NCI-H226 (cell line): Measurements from ENCODE around the gene UBA7.
"Not testable (repeated sequence)": the region's sequence is repeated elsewhere in the genome, so short reads cannot be mapped to it uniquely, and the experiment has no call there.

Experiments used
- DNase-seq: peaks from one replicate; pipeline ENCODE4 v3.0.0-alpha.2; 2015

The UBA7 gene

DNA sequence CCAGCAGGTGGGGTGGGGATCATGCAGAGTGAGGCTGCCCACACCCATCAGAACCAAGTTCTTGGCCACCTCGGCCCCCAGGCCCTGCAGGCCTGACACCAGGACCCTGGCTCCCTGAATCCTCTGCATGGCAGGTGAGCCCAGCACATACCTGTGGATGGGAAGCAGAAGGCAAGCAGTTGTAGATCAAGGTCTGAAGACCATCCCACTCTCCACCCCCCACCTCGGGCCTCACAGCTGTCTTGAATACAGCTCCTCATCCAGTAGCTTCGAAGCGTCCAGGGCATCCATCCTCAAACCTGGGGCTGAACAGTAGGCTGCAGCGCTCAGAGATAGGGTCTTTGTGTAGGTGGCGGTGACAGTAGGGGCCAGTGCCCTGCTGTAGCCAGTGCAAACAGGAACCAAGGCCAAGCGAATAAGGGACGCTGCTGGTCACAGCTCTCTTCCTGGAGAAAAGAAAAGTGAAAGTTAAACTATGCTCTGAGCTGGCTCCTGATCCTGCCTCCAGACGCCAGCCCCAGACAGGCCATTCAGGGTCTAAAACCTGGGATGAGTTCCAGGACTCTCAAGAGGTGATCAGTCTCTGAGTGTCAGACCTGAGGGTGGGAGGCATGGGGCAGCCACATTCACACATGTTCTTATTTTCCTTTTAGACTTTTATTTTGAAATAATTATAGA is at the start of gene UBA7:
UBA7 (minus strand) TSS at position 457 of the 678 bp plus-strand sequence; CDS start at position 291, 166 bp downstream.
- peak; percentile 53 for DNase-seq

GRCh38 chr3:49859576-49860305 is 46.0 kb upstream of the UBA7 start:
- no peak for DNase-seq

DNA sequence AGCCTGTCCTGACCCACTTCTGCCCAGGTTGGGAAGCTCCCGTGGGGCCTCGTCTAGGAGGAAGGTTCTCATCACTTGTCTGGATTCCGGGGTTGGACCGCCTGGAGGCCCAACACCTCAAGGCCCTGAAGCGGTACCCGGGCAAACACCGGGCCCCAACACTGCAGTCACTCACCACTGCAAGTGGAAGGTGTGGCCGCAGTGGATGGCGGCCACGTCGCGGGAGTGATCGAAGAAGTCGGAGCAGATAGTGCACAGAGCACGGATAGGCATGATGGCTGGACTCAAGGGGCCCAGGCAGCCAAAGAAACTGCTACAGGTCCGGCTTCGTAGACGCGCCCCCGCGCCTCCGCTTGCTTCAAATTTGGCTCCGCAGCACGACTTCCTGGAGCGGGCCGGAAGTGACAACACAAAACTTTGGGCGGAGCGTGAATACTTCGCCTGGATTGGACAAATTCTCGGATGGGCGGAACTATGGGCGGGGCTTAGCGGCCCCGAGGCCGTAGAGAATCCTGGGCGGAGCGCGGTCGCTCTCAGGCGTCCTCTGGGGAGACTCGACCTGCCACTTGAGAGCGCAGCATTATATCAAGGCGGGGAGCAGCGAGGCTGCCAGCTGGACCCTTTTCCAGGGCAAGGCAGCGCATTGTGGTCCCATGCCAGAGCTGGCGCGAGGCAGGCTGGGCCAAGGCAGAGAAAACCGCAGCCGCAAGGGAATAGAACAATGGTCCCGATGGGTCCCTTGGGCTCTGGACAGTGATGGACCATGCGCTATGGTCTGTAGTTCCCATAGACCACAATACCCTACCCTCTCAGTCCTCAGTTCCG is 42.6 kb upstream of the UBA7 start, which contains the start of gene TRAIP:
TRAIP (minus strand) TSS at position 384 of the 825 bp plus-strand sequence; CDS start at position 273, 111 bp downstream.
- peak; percentile 85 for DNase-seq

GRCh38 chr3:49855662-49856061 is 41.9 kb upstream of the UBA7 start:
- no peak for DNase-seq

GRCh38 chr3:49845694-49846093 is 31.9 kb upstream of the UBA7 start:
- no peak for DNase-seq

GRCh38 chr3:49844464-49845183 is 30.9 kb upstream of the UBA7 start:
- no peak for DNase-seq

- DNase-seq, result no peak
Observed at GRCh38 chr3:49842843-49843517, 29.2 kb upstream of the UBA7 start.

- no peak for DNase-seq
Observed at GRCh38 chr3:49841806-49842205, 28.1 kb upstream of the UBA7 start.

DNA sequence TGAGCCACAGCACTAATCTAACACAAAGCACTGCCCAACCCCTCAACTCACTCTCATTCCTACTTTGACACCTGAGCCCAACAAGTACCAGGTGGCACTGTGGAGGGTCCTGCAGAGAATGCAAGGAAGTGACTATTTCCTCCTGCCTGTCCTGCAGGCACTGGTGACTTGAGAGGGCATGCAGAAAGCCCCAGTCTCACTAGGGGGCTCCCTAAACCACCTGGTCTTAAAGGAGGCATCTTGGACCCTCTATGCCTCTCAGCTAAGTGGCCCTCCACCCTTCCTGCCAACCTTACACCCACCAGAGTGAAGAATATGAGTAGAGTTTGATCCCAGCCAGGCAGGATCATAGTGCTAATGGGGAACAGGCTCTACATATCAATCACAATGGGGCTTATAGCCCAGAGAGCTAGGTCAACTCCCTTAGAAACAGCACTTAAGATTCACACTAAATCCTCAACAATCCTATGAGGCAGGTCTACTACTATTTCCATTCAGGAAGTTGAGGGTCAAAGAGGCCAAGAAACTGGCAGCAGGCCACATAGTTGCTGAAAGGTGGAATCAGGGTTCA is 27.5 kb upstream of the UBA7 start:
- DNase-seq, result no peak

DNA sequence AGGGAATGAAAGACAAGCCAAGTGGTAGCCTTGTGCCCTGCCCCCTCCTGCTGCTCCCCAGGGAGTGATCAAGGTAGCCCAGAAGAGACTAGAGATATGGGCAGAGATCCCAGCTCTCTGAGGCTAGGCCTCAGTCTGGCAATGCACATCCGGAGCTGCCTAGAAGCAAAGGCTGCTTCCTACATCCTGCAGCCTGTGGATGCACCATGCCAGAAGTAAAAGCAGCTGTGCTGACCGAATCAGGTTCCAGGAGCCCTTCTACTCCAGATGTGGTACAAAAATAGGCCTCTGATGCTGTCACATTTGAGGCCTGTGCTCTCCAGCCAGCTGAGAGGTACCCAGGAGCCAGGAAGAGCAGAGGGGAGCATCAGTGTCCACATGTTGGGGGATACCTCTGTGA is 26.6 kb upstream of the UBA7 start:
- no peak for DNase-seq

GRCh38 chr3:49839193-49839809 is 25.5 kb upstream of the UBA7 start:
- peak; percentile 45 for DNase-seq

DNA sequence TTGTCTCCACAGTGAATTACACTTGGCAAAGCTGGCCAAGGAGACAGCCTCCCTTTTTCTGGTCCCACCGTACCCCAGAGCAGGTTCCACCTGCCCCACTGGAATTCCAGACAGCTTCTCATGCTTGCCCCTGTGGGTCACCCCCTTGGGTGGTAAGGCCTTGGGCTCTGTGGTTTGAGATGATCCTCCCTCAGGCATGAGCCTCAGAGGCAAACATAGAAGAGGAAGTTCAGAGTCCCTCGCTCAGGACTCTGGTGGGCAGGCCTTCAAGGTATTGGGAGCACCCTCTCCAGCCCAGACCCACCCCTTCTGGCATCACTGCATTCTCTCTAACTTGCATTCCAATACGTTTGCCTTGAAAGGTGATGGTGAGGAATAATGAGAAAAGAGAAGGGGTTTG is 17.6 kb upstream of the UBA7 start:
- DNase-seq, result no peak

DNA sequence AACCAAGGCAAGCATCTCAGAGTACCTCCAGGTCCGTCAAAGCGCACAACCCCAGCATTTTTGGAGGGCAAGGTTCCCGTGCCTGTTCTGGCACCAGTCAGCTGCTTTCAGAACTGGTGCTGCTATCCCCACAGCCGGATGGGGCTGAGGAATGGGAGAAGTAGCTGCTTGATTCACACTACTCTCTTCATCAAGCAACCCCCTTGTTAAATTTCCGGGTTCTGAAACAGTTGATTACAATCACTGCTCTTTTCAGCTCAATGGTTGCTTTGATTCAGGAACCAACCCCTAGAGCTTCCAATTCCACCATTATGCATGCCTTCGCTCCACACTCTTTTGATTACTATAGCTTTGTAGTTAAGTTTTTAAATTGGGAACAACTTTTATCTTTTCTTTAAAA is 12.3 kb upstream of the UBA7 start:
- no peak for DNase-seq

DNA sequence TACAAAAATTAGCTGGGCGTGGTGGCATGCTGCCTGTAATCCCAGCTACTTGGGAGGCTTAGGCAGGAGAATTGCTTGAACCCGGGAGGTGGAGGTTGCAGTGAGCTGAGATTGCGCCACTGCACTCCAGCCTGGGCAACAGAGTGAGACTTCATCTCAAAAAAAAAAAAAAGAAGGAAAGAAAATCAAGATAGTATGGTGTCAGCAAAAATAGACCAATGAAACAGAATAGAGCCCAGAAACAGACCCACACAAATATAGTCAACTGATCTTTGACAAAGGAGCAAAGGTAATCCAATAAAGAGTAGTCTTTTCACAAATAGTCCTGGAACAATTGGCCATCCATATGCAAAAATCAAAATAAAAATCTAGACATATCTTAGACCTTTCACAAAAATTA is 9.4 kb upstream of the UBA7 start:
- DNase-seq, result not testable (repeated sequence)

- no peak for DNase-seq
Observed at GRCh38 chr3:49812916-49813496, 747 bp downstream of the UBA7 start.

GRCh38 chr3:49807431-49808114 is 6.2 kb downstream of the UBA7 start:
- peak; percentile 7 for DNase-seq

GRCh38 chr3:49806850-49807249 is 6.9 kb downstream of the UBA7 start:
- DNase-seq, result no peak

DNA sequence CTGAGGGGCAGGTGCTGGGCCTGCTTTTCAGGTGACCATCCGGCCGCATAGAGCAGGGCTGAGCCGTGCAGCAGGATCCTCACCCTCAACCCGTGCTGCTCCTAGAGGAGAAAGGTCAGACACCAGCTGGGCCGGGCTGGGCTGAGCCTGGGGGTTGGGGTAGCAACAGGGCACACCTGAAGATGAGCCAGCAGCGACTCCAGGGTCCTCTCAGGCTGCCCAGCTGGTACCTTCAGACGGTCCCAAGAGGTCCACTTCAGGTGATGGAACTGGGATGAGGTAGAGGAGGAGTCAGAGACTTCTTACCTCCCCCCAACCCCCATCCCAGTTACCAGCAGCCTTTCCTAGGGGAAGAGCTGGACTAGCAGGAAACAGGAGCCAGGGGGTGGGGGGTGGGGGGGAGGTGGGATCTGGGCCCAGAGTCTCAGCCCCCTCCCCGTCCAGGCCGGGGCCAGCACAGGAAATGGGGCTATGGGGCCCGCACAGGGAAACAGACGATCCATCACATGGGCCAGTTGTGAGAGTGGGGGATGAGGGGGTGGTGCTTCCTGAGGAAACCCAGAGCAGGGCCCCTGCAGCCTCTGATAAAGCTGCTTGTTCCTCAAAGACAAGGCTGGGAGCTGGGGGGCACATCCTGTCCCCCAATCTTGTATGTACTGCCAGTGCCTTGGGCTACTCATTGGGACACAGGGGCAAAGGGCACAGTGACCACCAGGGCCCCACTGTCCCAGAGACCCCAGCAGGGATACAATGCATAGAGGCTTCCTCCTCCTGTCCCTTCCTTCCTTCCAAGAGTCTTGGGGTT is 7.7 kb downstream of the UBA7 start:
- no peak for DNase-seq

DNA sequence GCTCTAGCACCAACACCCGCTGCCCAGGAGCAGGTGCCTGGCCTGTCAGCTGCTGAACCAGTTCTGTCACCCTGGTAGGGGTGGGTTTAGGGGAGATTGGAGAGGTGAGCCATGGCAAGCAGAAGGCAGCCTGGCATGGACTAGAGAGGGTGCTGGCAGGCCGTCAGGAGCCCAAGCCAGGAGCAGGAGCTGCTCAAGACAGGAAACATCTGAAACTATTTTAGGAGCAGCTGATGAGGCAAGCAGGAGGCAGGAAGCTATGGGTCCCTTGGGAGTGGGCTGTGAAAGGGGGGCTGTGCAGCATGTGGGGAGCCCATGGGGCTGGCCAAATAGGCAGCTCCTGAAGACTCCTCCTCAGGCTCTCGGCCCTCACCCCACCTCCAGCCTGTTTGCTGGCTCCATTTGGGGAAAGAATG is 8.4 kb downstream of the UBA7 start:
- no peak for DNase-seq
